Measurements from ENCODE around the gene ZMYND15. TPM values are rescaled to one million over a fixed set of nuclear protein-coding genes. Genes with fewer than 3 reads are reported as not detected.

The ZMYND15 gene
- polyA plus RNA-seq, 2 of the 4 experiments (the other 2 are of a cell fraction), result 0.16 to 0.19 TPM

DNA sequence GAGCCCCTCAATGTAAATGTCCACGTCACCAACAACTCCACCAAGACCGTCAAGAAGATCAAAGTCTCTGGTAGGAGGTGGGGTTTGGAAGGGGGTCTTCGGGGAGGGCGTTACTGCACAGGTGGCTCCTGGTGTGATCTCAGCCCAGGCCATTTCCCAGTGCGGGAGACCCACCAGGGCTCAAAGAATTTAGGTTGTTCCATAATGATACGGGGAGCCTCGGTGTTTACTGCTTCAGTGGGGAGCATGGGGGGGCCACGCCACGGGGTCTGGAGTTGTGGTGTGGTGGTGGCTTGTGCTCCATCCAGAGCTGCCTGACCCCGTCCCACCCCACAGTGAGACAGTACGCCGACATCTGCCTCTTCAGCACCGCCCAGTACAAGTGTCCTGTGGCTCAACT lies 21.4 kb upstream of the ZMYND15 start:
- DNase-seq (ENCODE audit: low read depth in 1 of 2, low spot score in 1 of 2) (no peak), ATAC-seq (no peak), FAIRE-seq (no peak)
- Histone ChIP-seq H3K9me3 (no peaks in the 10 kb centered on the region), H3K4me1 (peaks cover 56% of the 10 kb centered on the region), H3K4me2 (no peak overlapping the region), H3K4me3 (no peak overlapping the region), H3K27ac (peak overlapping the region; percentile 85 to 90; a peak in 4 of 6 replicates)
- ChIA-PET CTCF (interaction anchor here (0.9 to 8.9 kb wide), 4 partner anchors 9 to 70 kb away, joined by 3 to 57 read pairs (median 37); partner anchors contain the start of genes ARRB2, GLTPD2 and MED11), POLR2A (no interaction called here)
- WGBS (ENCODE audit: missing lambda C conversion rate), result 94% methylated on average over 13 of the region's 13 CpGs
- TF ChIP-seq, protein P1, sequence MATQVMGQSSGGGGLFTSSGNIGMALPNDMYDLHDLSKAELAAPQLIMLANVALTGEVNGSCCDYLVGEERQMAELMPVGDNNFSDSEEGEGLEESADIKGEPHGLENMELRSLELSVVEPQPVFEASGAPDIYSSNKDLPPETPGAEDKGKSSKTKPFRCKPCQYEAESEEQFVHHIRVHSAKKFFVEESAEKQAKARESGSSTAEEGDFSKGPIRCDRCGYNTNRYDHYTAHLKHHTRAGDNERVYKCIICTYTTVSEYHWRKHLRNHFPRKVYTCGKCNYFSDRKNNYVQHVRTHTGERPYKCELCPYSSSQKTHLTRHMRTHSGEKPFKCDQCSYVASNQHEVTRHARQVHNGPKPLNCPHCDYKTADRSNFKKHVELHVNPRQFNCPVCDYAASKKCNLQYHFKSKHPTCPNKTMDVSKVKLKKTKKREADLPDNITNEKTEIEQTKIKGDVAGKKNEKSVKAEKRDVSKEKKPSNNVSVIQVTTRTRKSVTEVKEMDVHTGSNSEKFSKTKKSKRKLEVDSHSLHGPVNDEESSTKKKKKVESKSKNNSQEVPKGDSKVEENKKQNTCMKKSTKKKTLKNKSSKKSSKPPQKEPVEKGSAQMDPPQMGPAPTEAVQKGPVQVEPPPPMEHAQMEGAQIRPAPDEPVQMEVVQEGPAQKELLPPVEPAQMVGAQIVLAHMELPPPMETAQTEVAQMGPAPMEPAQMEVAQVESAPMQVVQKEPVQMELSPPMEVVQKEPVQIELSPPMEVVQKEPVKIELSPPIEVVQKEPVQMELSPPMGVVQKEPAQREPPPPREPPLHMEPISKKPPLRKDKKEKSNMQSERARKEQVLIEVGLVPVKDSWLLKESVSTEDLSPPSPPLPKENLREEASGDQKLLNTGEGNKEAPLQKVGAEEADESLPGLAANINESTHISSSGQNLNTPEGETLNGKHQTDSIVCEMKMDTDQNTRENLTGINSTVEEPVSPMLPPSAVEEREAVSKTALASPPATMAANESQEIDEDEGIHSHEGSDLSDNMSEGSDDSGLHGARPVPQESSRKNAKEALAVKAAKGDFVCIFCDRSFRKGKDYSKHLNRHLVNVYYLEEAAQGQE (IDR thresholded peaks at IDR 0.05), result no peak
- TF ChIP-seq TP53 (CRISPR knock-in tag; IDR thresholded peaks at IDR 0.05), result no peak
- TF ChIP-seq HOXB5 (CRISPR knock-in tag; IDR thresholded peaks at IDR 0.05), result no peak

DNA sequence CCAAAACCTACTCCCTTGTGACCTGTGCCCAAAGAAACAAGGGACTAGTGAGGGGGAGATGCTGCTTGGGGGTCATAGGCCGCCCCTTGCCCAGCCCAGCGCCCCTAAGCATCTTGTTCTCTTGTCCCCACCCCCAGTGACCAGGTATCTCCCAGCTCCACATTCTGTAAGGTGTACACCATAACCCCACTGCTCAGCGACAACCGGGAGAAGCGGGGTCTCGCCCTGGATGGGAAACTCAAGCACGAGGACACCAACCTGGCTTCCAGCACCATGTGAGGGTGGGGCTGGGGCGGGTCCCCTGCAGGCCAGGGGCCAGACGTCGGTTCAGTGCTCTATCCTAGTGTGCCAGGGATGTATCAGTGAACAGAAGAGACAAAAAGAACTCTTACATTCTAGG lies 20.5 kb upstream of the ZMYND15 start:
- ChIA-PET POLR2A (interaction anchor here (0.7 to 3.6 kb wide), 4 partner anchors 9 to 223 kb away, joined by 3 to 25 read pairs (median 8); partner anchors contain the start of genes ARRB2 and MED11), CTCF (interaction anchor here (0.9 to 8.9 kb wide), 4 partner anchors 10 to 70 kb away, joined by 3 to 57 read pairs (median 37); partner anchors contain the start of genes ARRB2, GLTPD2 and MED11)
- Histone ChIP-seq H3K4me2 (peak overlapping the region; percentile 87), H3K9me3 (no peaks in the 10 kb centered on the region), H3K27ac (peak overlapping the region; percentile 85 to 90), H3K4me3 (no peak overlapping the region), H3K4me1 (peaks cover 56% of the 10 kb centered on the region)
- ATAC-seq, result no peak; a peak in 2 of 6 replicates
- TF ChIP-seq HEYL (CRISPR knock-in tag; IDR thresholded peaks at IDR 0.05) (no peak), RARB (CRISPR knock-in tag; IDR thresholded peaks at IDR 0.05) (no peak), JUNB (IDR thresholded peaks at IDR 0.05) (no peak), NR3C1 (IDR thresholded peaks at IDR 0.05) (no peak), ZFP36 (IDR thresholded peaks at IDR 0.05; ENCODE audit: borderline replicate concordance, partially characterized antibody) (peak; percentile 6)
- TF ChIP-seq, protein P2, sequence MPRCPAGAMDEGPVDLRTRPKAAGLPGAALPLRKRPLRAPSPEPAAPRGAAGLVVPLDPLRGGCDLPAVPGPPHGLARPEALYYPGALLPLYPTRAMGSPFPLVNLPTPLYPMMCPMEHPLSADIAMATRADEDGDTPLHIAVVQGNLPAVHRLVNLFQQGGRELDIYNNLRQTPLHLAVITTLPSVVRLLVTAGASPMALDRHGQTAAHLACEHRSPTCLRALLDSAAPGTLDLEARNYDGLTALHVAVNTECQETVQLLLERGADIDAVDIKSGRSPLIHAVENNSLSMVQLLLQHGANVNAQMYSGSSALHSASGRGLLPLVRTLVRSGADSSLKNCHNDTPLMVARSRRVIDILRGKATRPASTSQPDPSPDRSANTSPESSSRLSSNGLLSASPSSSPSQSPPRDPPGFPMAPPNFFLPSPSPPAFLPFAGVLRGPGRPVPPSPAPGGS (IDR thresholded peaks at IDR 0.05), result 0 out of 3 replicates have a peak, but pooled peaks have one; percentile 5
- WGBS (ENCODE audit: missing lambda C conversion rate), result 67% methylated on average over 9 of the region's 10 CpGs
- FAIRE-seq, result no peak
- DNase-seq (ENCODE audit: low read depth in 1 of 2, low spot score in 1 of 2), result no peak

DNA sequence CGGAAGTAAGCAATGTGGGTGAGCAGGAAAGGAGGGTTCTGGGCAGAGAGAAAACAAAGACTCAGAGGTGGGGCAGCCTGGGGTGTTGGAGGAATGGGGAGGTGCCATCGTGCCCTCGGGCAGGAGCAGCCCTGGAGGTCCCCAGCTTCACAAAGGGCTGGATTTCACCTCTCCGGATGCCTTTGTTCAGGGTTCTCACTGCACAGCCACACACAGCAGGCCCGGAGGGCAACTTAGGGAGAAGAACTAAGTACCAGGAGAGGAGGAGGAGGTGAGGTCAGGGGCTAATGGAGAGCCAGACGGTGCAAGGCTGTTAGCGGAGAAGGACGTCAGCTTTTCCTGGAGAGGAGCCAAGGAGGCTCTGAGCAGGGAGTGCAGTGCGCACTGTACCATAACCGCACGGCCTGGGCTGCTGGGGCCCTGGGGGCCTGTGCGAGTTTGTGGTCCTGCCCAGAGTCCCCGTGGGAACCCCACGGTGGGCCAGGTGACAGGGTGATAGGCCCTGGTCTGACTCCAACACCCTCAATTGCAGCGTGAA lies 19.9 kb upstream of the ZMYND15 start:
- ATAC-seq (peak; percentile 63 to 81), FAIRE-seq (peak; percentile 73), DNase-seq (ENCODE audit: low read depth in 1 of 2, low spot score in 1 of 2) (peak; percentile 84 to 89)
- peak overlapping the region; percentile 87 for H3K4me2 ChIP-seq
- H3K4me3 ChIP-seq, result peak overlapping the region; percentile 26; the same call in 2 of the 3 replicates
- peaks cover 56% of the 10 kb centered on the region for H3K4me1 ChIP-seq
- 11% methylated on average over 11 of the region's 15 CpGs for WGBS (ENCODE audit: missing lambda C conversion rate)
- CTCF ChIA-PET, result interaction anchor here (2.4 to 8.9 kb wide), 4 partner anchors 10 to 69 kb away, joined by 7 to 57 read pairs (median 37); partner anchors contain the start of genes ARRB2, GLTPD2 and MED11
- H3K9me3 ChIP-seq, result no peaks in the 10 kb centered on the region
- peak overlapping the region; percentile 85 to 90 for H3K27ac ChIP-seq
- POLR2A ChIA-PET, result interaction anchor here (1.1 to 3.6 kb wide), 3 partner anchors 10 to 70 kb away, joined by 5 to 25 read pairs (median 11); partner anchors contain the start of genes ARRB2 and MED11
- TF ChIP-seq, protein P3, sequence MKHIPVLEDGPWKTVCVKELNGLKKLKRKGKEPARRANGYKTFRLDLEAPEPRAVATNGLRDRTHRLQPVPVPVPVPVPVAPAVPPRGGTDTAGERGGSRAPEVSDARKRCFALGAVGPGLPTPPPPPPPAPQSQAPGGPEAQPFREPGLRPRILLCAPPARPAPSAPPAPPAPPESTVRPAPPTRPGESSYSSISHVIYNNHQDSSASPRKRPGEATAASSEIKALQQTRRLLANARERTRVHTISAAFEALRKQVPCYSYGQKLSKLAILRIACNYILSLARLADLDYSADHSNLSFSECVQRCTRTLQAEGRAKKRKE (CRISPR knock-in tag; IDR thresholded peaks at IDR 0.05; ENCODE audit: low read depth), result no peak
- TF ChIP-seq CHD2 (IDR thresholded peaks at IDR 0.05; ENCODE audit: low read length, partially characterized antibody) (no peak), ZFP36 (IDR thresholded peaks at IDR 0.05; ENCODE audit: borderline replicate concordance, partially characterized antibody) (no peak), ESRRA (IDR thresholded peaks at IDR 0.05; ENCODE audit: borderline replicate concordance, low read length) (no peak), CEBPB (IDR thresholded peaks at IDR 0.05) (no peak), JUNB (IDR thresholded peaks at IDR 0.05) (0 out of 2 replicates have a peak, but pooled peaks have one; percentile 15), EHF (CRISPR knock-in tag; IDR thresholded peaks at IDR 0.05) (0 out of 2 replicates have a peak, but pooled peaks have one; percentile 16), RARB (CRISPR knock-in tag; IDR thresholded peaks at IDR 0.05) (no peak), MYC (IDR thresholded peaks at IDR 0.05; ENCODE audit: borderline replicate concordance, low read length) (no peak), GATA3 (IDR thresholded peaks at IDR 0.05; ENCODE audit: borderline replicate concordance) (peak; percentile 40; the same call in 1 of the 2 replicates)
- TF ChIP-seq, protein P4, sequence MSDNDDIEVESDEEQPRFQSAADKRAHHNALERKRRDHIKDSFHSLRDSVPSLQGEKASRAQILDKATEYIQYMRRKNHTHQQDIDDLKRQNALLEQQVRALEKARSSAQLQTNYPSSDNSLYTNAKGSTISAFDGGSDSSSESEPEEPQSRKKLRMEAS (IDR thresholded peaks at IDR 0.05), result peak; percentile 45; the same call in 1 of the 2 replicates
- TF ChIP-seq, protein P5, sequence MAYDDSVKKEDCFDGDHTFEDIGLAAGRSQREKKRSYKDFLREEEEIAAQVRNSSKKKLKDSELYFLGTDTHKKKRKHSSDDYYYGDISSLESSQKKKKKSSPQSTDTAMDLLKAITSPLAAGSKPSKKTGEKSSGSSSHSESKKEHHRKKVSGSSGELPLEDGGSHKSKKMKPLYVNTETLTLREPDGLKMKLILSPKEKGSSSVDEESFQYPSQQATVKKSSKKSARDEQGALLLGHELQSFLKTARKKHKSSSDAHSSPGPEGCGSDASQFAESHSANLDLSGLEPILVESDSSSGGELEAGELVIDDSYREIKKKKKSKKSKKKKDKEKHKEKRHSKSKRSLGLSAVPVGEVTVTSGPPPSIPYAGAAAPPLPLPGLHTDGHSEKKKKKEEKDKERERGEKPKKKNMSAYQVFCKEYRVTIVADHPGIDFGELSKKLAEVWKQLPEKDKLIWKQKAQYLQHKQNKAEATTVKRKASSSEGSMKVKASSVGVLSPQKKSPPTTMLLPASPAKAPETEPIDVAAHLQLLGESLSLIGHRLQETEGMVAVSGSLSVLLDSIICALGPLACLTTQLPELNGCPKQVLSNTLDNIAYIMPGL (CRISPR knock-in tag; IDR thresholded peaks at IDR 0.05; ENCODE audit: borderline replicate concordance), result 0 out of 2 replicates have a peak, but pooled peaks have one; percentile 33
- TF ChIP-seq, protein P1 (IDR thresholded peaks at IDR 0.05), result no peak

Measured in A549 (cell line).